KOPT-K1 (cell line): Measurements from ENCODE around the gene NDUFA11.

ENCODE experiments used
- H3K27ac ChIP-seq: fragments of 200-600 bp; sonication (generic); 2 replicates; pipeline ENCODE4 v1.5.1; 2016; ENCODE audit warnings: antibody characterized with exemption, mild to moderate bottlenecking, low read depth, low read length; ENCODE audit not compliant: poor library complexity, severe bottlenecking
- H3K36me3 ChIP-seq: fragments of 200-600 bp; sonication (generic); 2 replicates; pipeline ENCODE4 v1.5.1; 2017; ENCODE audit warnings: antibody characterized with exemption, mild to moderate bottlenecking, low read length, moderate library complexity; ENCODE audit not compliant: insufficient read depth
- H3K9me3 ChIP-seq: fragments of 200-600 bp; sonication (generic); 2 replicates; pipeline ENCODE4 v1.5.1; 2017; ENCODE audit warnings: antibody characterized with exemption, low read length, mild to moderate bottlenecking; ENCODE audit not compliant: insufficient read depth, poor library complexity, severe bottlenecking

Gene NDUFA11

GRCh38 chr19:5936292-5936592 is 32.7 kb upstream of the NDUFA11 start:
- H3K27ac ChIP-seq = no peak overlapping the region
- H3K36me3 ChIP-seq = peaks cover 88% of the 10 kb centered on the region
- no peaks in the 10 kb centered on the region for H3K9me3 ChIP-seq

GRCh38 chr19:5935473-5936291 is 32.1 kb upstream of the NDUFA11 start:
- peaks cover 88% of the 10 kb centered on the region for H3K36me3 ChIP-seq
- H3K27ac ChIP-seq = no peak overlapping the region

GRCh38 chr19:5934774-5935472 is 31.3 kb upstream of the NDUFA11 start:
- H3K9me3 ChIP-seq = no peaks in the 10 kb centered on the region
- H3K36me3 ChIP-seq = peaks cover 88% of the 10 kb centered on the region
- H3K27ac ChIP-seq = no peak overlapping the region

More at GRCh38 chr19:5935473-5936291, 32.1 kb upstream of the NDUFA11 start:
- H3K9me3 ChIP-seq = no peaks in the 10 kb centered on the region

GRCh38 chr19:5934069-5934401 is 30.4 kb upstream of the NDUFA11 start:
- Histone ChIP-seq H3K36me3 (peaks cover 88% of the 10 kb centered on the region), H3K27ac (no peak overlapping the region), H3K9me3 (no peaks in the 10 kb centered on the region)

GRCh38 chr19:5933391-5934068 is 29.9 kb upstream of the NDUFA11 start:
- Histone ChIP-seq H3K27ac (no peak overlapping the region), H3K36me3 (peaks cover 88% of the 10 kb centered on the region), H3K9me3 (no peaks in the 10 kb centered on the region)

- Histone ChIP-seq H3K36me3 (peaks cover 88% of the 10 kb centered on the region), H3K9me3 (no peaks in the 10 kb centered on the region), H3K27ac (no peak overlapping the region)
These were observed 29.1 kb upstream of the NDUFA11 start for GRCh38 chr19:5932609-5933262.

- H3K36me3 ChIP-seq = peaks cover 88% of the 10 kb centered on the region
- H3K9me3 ChIP-seq = no peaks in the 10 kb centered on the region
- H3K27ac ChIP-seq = no peak overlapping the region
These were observed 28.6 kb upstream of the NDUFA11 start for GRCh38 chr19:5932146-5932545.

GRCh38 chr19:5931251-5931650 is 27.7 kb upstream of the NDUFA11 start:
- peaks cover 88% of the 10 kb centered on the region for H3K36me3 ChIP-seq
- no peak overlapping the region for H3K27ac ChIP-seq
- no peaks in the 10 kb centered on the region for H3K9me3 ChIP-seq

- Histone ChIP-seq H3K36me3 (peaks cover 95% of the 10 kb centered on the region), H3K27ac (no peak overlapping the region)
These were observed 26.0 kb upstream of the NDUFA11 start for GRCh38 chr19:5929625-5930024.

GRCh38 chr19:5929179-5929578 is 25.6 kb upstream of the NDUFA11 start:
- Histone ChIP-seq H3K27ac (no peak overlapping the region), H3K9me3 (no peaks in the 10 kb centered on the region), H3K36me3 (peaks cover 99% of the 10 kb centered on the region)

More at GRCh38 chr19:5929625-5930024, 26.0 kb upstream of the NDUFA11 start:
- H3K9me3 ChIP-seq = no peaks in the 10 kb centered on the region

- H3K36me3 ChIP-seq = peaks cover 99% of the 10 kb centered on the region
- H3K9me3 ChIP-seq = no peaks in the 10 kb centered on the region
- no peak overlapping the region for H3K27ac ChIP-seq
These were observed 23.8 kb upstream of the NDUFA11 start for GRCh38 chr19:5927441-5927821.

GRCh38 chr19:5926641-5927440 is 23.3 kb upstream of the NDUFA11 start:
- no peak overlapping the region for H3K27ac ChIP-seq
- no peaks in the 10 kb centered on the region for H3K9me3 ChIP-seq
- peaks cover 99% of the 10 kb centered on the region for H3K36me3 ChIP-seq

- peaks cover 100% of the 10 kb centered on the region for H3K36me3 ChIP-seq
- H3K9me3 ChIP-seq = no peaks in the 10 kb centered on the region
- H3K27ac ChIP-seq = no peak overlapping the region
These were observed 22.3 kb upstream of the NDUFA11 start for GRCh38 chr19:5925830-5926427.

- H3K27ac ChIP-seq = no peak overlapping the region
- H3K9me3 ChIP-seq = no peaks in the 10 kb centered on the region
- peaks cover 100% of the 10 kb centered on the region for H3K36me3 ChIP-seq
These were observed 19.8 kb upstream of the NDUFA11 start for GRCh38 chr19:5923356-5923755.
